ENCODE data around the gene TEAD1.

DNA sequence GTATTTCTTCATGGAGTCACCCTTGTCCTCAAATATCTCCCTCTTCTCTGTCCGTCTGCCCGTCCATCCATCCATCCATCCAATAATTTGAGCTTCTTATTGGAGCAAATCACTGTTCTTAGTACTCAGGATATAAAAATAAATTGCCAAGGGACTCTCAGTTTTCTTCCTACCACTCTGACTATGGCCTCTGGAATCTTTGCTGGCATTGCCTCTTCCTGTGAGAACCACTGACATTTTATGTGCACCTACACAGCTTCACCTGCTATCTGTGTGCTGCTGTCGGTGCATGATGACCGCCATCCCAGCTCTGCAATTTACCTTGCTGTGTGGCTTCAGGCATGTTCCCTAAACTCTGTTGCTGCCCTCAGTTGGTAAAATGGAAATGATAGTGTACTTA, 37.9 kb downstream of the TEAD1 start:
- TF ChIP-seq POLR2A (IDR thresholded peaks at IDR 0.05; ENCODE audit: low read depth, low read length) (no peak), POLR2AphosphoS5 (IDR thresholded peaks at IDR 0.05; ENCODE audit: insufficient read depth, low read depth, low read length) (no peak), FOS (IDR thresholded peaks at IDR 0.05; ENCODE audit: borderline replicate concordance, insufficient read depth, low read length) (no peak), EZH2 (IDR thresholded peaks at IDR 0.05; ENCODE audit: borderline replicate concordance, low read depth, low read length, severe bottlenecking) (no peak)
- TF ChIP-seq, protein P1, sequence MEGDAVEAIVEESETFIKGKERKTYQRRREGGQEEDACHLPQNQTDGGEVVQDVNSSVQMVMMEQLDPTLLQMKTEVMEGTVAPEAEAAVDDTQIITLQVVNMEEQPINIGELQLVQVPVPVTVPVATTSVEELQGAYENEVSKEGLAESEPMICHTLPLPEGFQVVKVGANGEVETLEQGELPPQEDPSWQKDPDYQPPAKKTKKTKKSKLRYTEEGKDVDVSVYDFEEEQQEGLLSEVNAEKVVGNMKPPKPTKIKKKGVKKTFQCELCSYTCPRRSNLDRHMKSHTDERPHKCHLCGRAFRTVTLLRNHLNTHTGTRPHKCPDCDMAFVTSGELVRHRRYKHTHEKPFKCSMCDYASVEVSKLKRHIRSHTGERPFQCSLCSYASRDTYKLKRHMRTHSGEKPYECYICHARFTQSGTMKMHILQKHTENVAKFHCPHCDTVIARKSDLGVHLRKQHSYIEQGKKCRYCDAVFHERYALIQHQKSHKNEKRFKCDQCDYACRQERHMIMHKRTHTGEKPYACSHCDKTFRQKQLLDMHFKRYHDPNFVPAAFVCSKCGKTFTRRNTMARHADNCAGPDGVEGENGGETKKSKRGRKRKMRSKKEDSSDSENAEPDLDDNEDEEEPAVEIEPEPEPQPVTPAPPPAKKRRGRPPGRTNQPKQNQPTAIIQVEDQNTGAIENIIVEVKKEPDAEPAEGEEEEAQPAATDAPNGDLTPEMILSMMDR (IDR thresholded peaks at IDR 0.05; ENCODE audit: extremely low read depth in 1 of 2, insufficient read depth in 1 of 2, low read depth in 1 of 2, low read length in 2 of 2): no peak
- TF ChIP-seq, protein P2, sequence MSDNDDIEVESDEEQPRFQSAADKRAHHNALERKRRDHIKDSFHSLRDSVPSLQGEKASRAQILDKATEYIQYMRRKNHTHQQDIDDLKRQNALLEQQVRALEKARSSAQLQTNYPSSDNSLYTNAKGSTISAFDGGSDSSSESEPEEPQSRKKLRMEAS (IDR thresholded peaks at IDR 0.05; ENCODE audit: insufficient read depth, insufficient read length): no peak
